NCI-H345 treated with DMSO at 0.1 percent for 48 hours (cell line): ENCODE measurements around the gene CAPZA2.
A peak's percentile ranks its signal among the peaks of the same experiment; 100 is the strongest.

Source experiments
- DNase-seq: peaks from one replicate; lab custom pipeline; 2025; ENCODE audit not compliant: unreplicated experiment; lab: John Stamatoyannopoulos, UW

The CAPZA2 gene

DNA sequence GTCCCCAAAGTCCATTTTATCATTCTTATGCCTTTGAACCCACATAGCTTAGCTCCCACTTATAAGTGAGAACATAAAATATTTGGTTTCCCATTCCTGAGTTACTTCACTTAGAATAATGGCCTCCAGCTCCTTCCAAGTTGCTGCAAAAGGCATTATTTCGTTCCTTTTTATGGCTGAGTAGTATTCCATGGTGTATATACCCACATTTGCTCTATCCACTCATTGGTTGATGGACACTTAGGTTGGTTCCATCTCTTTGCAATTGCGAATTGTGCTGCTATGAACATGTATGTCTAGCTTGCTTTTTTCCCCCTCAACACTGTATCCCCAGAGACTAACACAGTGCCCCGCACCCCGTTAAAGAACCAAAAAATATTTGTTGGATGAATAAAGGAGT lies 670 bp upstream of the CAPZA2 start:
- no peak for DNase-seq

GRCh38 chr7:116862951-116863670 lies 724 bp downstream of the CAPZA2 start:
- peak; percentile 21 for DNase-seq

GRCh38 chr7:116863936-116864500 lies 1.6 kb downstream of the CAPZA2 start:
- no peak for DNase-seq

GRCh38 chr7:116871061-116871700 lies 8.8 kb downstream of the CAPZA2 start:
- no peak for DNase-seq

- no peak for DNase-seq
Observed at GRCh38 chr7:116872026-116872425, 9.6 kb downstream of the CAPZA2 start.

DNA sequence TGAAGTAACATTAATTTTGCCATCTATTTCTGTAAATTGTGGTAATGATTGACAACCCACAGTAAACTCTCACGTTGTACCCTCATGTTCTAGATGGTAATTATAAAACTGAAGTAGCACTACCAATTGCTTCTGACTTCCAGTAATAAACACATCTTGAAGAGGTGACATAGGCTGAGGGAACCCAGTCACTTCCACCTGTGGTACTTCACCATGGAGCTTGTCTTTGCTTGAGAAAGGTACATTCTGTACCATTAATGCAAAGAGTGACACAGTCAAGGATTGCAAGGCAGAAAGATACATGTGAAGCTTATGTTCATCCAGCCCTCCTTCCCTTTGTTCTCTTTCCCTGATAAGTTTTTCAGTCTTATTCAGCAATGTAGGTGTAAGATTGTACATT lies 11.2 kb downstream of the CAPZA2 start:
- no peak for DNase-seq

DNA sequence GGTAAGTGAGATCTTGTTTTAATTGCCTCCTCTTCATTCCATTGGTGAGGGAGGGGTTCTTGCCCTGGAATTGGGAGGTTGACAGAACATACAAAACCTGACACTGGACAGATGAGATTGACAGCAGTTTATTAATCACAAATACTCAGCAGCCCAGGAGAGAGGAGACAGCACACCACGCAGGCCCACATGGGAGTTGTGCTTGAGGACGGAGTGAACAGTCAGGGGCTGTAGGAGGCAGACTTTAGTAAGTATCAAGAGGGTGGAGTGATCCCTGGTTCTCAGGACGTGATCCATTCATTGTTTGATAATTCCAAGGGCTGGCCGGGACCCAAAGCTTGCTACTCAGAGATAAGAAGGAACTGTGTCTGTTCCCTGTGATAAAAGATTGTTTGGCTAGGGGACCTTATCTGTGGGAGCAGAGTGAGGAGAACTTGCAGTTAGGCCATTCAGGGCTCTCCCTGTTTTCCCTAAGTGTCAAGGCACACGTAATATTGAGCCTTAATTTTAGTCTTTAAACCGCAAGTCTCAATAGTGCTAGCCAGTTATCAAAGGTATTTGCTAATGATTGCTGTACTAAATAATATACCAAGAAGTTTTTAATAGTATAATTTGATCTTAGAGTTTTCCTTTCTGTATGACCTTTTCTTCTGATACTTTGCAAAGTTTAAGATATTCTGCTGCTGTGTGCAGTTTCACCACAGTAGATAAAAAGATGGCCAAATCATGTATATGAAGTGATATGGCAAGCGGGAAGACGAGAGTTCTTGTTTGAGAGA lies 14.5 kb downstream of the CAPZA2 start:
- DNase-seq = no peak

GRCh38 chr7:116877443-116878217 lies 15.2 kb downstream of the CAPZA2 start:
- DNase-seq = no peak

- DNase-seq = no peak
Observed at GRCh38 chr7:116884691-116885090, 22.3 kb downstream of the CAPZA2 start.

GRCh38 chr7:116885724-116886123 lies 23.3 kb downstream of the CAPZA2 start:
- no peak for DNase-seq

DNA sequence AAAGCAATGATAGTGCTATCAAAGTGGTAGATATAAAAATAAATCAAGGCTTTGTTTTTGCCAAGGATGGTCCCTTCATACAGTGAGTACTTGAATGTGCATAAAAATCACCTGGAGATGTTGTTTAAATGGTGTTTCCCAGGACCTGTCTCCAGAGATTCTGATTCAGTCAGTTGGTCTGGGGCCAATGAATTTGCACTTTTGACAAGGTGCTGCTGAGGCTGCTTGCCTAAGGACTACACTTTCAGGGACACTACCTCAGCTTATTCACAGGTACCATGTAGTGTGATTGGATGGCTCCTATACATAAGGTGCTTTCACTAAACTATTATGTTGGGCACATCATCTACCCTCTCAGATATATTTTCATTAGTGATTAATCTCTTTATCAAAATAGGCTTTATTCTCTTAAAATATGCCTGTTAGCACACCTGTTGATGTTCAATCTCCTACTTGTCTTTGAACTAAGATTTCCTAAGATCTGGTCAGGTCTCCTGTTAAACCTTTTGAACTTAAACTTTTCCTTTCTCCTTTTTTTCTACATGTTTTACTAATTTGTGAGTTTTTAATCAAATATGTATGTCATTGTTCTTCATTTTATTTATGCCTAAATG lies 24.3 kb downstream of the CAPZA2 start:
- DNase-seq = no peak

DNA sequence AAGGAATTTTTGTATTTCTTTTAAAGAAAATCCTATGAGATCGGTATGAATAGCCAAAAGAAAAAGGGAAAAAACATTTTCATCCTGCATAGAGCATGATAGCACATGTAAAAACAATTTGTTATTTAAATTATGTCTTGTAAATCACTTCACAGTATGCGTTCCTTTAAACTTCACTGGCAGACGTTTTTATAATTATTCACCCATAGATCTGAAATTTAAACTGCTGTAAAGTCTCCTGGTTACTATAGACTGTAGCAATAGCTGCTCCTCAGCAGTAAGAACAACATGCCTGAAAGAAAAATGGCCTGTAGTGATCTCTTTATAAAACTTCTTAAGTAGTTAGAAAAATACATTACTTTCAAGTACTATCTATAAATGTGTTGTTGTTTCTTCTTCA lies 26.5 kb downstream of the CAPZA2 start:
- no peak for DNase-seq

- DNase-seq = no peak
Observed at GRCh38 chr7:116895849-116896248, 33.5 kb downstream of the CAPZA2 start.

- no peak for DNase-seq
Observed at GRCh38 chr7:116897661-116898060, 35.3 kb downstream of the CAPZA2 start.

- no peak for DNase-seq
Observed at GRCh38 chr7:116899308-116899707, 36.9 kb downstream of the CAPZA2 start.

DNA sequence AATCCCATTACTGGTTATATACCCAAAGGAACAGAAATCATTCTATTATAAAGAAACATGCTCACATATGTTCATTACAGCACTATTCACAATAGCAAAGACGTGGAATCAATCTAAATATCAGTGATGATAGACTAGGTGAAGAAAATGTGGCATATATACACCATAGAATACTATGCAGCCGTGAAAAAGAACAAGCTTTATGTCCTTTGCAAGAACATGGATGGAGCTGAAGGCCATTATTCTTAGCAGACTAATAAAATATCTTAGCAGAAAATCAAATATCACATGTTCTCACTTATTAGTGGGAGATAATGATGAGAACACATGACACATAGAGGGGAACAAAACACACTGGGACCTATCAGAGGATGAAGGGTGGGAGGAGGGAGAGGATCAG lies 38.8 kb downstream of the CAPZA2 start:
- no peak for DNase-seq

GRCh38 chr7:116902867-116903266 lies 40.5 kb downstream of the CAPZA2 start:
- no peak for DNase-seq

- no peak for DNase-seq
Observed at GRCh38 chr7:116906391-116906790, 44.0 kb downstream of the CAPZA2 start.

DNA sequence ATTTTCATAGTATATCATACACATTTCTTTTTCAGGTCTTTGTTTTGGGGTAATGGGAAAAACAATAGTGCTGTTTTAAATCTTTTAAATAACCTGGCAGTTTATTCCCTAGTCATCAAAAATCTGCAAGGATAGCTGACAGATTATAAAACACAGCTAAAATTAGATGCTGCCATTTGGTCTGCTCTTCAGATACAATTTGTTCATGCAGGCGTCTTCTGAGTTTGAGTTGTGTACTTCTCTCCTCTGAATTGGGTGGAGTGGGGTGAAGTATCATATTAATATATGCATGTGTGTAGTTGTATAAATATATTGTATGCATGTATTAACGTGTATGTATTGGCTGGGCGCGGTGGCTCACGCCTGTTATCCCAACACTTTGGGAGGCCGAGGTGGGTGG lies 48.0 kb downstream of the CAPZA2 start:
- no peak for DNase-seq

DNA sequence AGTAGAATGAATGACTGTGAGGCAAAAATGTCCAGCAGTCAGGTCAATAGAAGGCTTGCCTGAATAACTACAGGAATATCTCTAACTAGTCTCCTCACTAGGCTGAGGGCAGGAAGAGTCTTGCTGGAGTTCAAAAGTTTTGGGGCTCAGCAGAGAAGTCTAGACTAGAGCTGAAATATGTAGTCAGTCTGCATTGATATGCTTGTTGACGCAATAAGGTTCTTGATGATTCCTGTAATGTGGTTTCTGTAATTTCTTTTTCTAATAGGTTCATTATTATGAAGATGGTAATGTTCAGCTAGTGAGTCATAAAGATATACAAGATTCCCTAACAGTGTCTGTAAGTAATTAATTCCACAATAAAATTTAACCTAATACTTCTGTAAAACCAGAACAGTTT lies 49.4 kb downstream of the CAPZA2 start:
- DNase-seq = no peak
